A549 (cell line): ENCODE measurements around the gene IMPG2.

Experiments used
- CTCF ChIP-seq: fragments of >200 bp; sonication (Bioruptor Twin); formaldehyde crosslinking; IDR thresholded peaks from 3 replicates; pipeline ENCODE4 v1.5.1; 2016
- ELK1 ChIP-seq: fragments of 150-350 bp; IDR thresholded peaks from 2 replicates; pipeline ENCODE4 v1.6.1; 2014; ENCODE audit warnings: low read depth, mild to moderate bottlenecking, low read length
- NFE2L2 ChIP-seq: fragments of 150-350 bp; conservative IDR thresholded peaks from 2 replicates; pipeline ENCODE4 v1.6.1; 2014; ENCODE audit warnings: low read length
- NPAS2 ChIP-seq: fragments of 250-450 bp; sonication (Bioruptor Pico); IDR thresholded peaks from 2 replicates; pipeline ENCODE4 v1.8.0; 2022; ENCODE audit warnings: mild to moderate bottlenecking, moderate library complexity, borderline replicate concordance
- POLR2A ChIP-seq: IDR thresholded peaks from 2 replicates; pipeline ENCODE4 v1.6.1; 2012; ENCODE audit warnings: mild to moderate bottlenecking, low read length

GRCh38 chr3:101184111-101184510 is 136.3 kb downstream of the IMPG2 start:
- no peak for TF ChIP-seq ELK1
- TF ChIP-seq NPAS2 (CRISPR knock-in tag): no peak
- TF ChIP-seq CTCF: no peak
- no peak for TF ChIP-seq POLR2A
- TF ChIP-seq NFE2L2: no peak
